Measurements from ENCODE around the gene RAET1L. TPM values are rescaled to one million over a fixed set of nuclear protein-coding genes. Genes with fewer than 3 reads are reported as not detected.

Gene RAET1L, protein sequence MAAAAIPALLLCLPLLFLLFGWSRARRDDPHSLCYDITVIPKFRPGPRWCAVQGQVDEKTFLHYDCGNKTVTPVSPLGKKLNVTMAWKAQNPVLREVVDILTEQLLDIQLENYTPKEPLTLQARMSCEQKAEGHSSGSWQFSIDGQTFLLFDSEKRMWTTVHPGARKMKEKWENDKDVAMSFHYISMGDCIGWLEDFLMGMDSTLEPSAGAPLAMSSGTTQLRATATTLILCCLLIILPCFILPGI
- not detected for total RNA-seq

DNA sequence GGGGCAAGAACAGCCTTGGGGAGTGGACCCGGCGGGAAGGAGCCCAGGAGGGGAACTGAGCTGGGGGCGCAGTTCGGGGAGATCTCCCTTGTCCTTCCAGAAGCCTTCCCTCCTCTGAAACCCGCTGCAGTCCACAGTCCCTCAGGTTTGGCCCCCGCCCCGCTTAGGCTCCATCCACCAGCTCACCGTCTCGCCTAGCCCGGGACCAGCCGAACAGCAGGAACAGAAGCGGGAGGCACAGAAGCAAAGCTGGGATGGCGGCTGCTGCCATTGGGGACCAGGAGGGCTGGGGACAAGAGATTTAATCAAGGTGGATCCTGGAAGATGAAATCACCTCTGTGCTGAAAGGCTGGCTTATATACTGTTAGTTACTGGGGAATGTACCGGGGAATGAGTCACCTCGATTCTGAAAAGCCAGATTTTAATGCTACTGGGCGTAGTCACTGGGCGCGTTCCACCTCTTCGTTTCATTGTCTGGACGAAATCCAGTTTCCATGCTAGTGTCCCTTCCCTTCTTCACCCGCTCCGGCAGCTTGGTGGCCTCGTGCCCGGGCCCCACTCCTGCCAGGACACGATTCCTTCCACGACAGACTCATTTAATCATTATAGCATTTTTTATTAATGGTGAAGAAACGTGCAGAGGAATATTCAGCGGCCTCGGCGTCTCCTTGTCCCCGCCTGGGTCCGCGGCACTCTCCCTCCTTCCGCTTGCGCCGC is at the start of gene RAET1L:
TSS of gene RAET1L (minus strand) at position 332 of the 717 bp plus-strand sequence. CDS start at position 271, 61 bp downstream.

DNA sequence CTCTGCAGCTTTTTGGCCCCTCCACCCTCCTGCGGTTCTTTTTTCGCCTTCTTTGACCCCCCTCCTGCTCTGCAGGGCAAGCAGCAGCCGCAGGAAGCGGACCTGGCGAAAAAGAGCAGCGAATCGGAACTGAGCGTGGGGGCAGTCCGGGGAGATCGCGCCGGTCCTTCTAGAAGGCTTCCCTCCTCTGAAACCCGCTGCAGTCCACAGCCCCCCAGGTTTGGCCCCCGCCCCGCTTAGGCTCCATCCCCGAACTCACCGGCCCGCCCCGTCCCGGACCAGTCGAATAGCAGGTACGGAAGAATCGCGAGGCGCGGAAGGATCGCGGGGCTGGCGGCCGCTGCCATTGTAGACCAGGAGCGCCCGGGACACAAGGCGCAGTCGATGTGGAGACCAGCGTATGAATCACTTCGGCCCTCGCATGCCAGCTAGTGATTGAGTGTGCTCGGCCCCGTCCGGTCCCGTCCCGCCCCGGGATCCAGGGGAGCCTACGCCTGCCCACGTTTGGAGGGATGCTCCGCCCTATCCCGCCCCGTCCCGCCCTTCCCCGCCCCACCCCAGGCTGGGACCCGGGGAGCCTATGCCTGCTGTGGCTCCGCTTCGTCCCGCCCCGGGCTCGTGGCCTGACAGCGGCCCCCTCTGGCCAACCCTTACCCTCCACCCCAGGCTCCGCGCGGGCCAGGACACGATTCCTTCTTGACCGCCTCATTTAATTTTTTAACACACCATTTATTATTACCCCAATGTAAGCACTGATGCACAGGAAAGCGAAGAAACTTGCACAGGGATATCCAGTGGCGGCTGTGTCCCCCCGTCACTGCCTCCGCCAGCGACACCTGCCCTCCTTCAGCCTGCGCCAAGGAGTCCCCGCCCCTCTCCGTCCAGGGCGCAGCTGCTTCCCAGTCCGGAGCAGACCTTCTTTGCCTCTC is 43.7 kb upstream of the RAET1L start, which contains the start of gene ULBP3:
TSS of gene ULBP3 (minus strand) at position 402 of the 929 bp plus-strand sequence. CDS start at position 347, 55 bp downstream.

Other genes with a start within 250 kb of the RAET1L start
- gene LRP11, start 161.2 kb downstream of the RAET1L start, total RNA-seq, result 10 to 100 TPM; 32.0 to 40.3 TPM
- not detected for gene RAET1E, start 127.4 kb downstream of the RAET1L start, total RNA-seq
- under 1 TPM in 1 of 2 donors, not detected in 1; 0.33 TPM for gene RAET1G, start 102.4 kb downstream of the RAET1L start, total RNA-seq
- 1 to 10 TPM in 1 of 2 donors, under 1 TPM in 1; 0.69 to 2.0 TPM for gene ULBP2, start 83.5 kb downstream of the RAET1L start, total RNA-seq
- gene ULBP1, start 61.6 kb downstream of the RAET1L start, total RNA-seq, result under 1 TPM in 1 of 2 donors, not detected in 1; under 0.01 TPM
- 1 to 10 TPM; 1.0 to 5.0 TPM for gene ULBP3, start 43.6 kb upstream of the RAET1L start, total RNA-seq
- not detected for gene PPP1R14C, start 117.5 kb upstream of the RAET1L start, total RNA-seq